HG03469 (cell line): Measurements from ENCODE around the gene RNF44.

ENCODE experiments used
- ATAC-seq: cut with Tn5 transposase; IDR thresholded peaks from one replicate; pipeline ENCODE4 v1.9.1; 2021; ENCODE audit warnings: mild to moderate bottlenecking, moderate library complexity, moderate number of reproducible peaks; ENCODE audit not compliant: unreplicated experiment

Gene RNF44

DNA sequence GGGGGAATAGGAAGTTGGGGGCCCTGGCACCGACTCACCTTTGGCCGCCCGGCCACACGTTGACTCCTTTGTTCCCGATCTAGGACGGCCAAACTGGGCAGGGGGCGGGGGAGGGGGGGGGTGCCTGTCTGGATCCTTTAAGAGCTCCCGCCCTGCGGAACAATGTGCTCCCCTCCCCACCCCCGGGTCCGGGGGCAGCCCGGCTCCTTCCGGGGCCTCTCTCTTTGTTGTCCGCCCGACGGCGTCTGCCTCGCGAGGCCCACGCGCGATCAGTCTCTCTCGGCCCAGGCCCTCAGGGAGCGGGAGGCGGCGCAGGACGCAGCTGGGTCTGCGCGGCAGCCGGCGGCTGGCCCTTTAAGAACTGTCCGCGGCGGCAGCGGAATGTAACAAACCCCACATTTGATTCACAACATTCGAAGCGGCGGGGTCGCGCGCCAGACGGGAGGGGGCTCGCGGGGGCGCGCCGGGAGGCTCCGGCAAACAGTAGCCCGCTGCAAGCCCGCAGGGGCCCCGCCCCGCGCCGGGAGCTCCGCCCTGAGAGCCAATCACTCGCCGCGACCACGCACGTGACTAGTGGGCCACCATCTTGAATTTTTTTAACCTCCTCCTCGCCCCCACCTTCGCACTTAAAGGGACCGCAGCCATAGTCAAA lies at the start of gene RNF44:
TSS of gene RNF44 (minus strand) at position 501 of the 652 bp plus-strand sequence. CDS start 4,930 bp downstream, outside the sequence.
- ATAC-seq: peak; percentile 43

DNA sequence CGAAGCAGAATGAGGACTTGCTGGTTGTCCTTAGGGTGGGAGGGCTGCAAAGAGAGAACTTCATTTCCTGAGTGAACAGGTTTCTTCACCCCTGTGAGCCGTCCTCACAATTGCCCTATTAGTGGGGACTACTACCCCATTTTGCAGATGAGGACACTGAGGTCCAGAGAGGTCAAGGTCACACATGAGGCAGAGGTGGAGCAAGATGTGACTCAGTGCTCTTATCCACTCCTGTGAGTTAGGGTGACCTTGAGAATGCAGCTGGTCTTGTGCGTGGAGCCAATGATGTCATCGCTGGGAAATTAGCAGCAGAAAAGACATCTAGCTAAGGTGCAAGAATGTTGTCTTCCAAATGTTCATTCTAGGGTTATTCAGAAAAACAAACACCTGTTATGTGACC lies 45.9 kb upstream of the RNF44 start:
- ATAC-seq: no peak

DNA sequence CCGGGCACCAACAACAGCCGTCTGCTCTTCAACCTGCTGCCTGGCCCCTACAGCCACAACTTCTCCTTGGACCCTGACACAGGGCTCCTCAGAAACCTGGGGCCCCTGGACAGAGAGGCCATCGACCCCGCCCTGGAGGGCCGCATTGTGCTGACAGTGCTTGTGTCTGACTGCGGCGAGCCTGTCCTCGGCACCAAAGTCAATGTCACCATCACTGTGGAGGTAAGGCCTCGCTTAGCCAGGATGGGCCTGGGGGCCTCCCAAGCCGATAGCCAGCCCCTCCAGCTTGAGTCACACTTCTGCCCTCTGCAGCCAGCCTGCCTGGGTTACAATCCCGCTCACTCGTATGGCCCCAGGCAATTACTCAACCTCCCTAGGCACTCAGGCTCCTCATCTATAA lies 44.2 kb upstream of the RNF44 start:
- no peak for ATAC-seq

DNA sequence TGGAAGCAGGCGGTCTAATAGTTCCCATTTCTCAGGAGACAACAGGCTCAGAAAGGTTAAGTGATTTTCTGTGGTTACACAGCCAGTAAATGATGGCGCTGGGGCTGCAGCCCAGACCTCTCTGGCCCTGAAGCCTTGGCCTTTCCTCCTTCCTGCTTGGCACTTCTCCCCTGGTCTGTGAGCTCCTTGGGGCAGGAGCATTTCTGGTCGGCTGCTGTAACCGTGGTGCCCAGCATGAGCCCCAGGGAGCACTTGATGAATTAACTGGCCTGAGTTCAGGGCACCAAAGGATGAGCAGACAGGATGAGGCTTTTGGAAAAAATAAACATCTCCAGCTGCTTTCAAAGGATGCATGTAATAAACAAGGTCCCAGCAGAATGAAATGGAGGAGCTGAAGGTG lies 42.1 kb upstream of the RNF44 start:
- no peak for ATAC-seq

DNA sequence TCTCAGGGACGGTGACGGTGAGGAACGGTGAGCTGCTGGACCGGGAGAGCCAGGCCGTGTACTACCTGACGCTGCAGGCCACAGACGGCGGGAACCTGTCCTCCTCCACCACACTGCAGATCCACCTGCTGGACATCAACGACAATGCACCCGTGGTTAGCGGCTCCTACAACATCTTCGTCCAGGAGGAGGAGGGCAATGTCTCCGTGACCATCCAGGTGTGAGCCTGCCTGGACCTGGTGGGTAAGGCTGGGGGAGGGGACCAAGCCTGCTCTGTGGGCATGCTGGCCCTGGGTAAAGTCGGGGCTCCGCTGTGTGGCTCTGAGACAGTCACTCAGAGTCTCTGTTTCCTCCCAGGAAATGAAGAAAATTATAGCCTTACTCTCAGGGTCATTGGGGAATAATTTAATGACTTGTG lies 41.2 kb upstream of the RNF44 start:
- no peak for ATAC-seq

DNA sequence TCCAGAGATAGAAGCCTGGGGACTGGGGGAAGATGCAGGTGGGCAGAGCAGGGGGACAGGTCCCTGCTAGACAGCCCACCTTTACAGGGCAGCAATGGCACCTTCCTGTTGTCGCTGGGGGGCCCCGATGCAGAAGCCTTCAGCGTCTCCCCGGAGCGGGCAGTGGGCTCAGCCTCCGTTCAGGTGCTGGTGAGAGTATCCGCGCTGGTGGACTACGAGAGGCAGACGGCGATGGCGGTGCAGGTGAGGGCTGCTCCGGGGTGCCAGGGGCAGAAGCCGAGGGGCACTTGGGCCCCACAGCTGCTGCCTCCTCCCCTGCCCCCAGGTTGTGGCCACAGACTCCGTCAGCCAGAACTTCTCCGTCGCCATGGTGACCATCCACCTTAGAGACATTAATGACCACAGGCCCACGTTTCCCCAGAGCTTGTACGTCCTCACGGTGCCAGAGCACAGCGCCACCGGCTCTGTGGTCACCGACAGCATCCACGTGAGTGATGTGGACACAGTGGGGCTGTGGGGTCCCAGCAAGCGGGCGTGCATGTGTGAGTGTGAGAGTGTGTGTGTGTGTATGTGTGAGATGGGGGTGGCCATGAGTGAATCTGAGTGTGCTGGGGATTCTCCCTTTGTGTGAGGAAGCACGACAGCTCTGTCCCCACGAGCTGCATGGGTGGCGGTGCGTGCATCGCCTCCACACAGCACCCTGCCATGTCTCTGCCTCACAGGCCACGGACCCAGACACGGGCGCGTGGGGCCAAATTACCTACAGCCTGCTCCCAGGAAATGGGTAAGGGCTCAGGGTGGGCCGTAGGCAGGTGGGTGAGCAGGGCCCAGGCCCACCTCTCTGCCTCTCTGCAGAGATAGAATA lies 40.3 kb upstream of the RNF44 start:
- no peak for ATAC-seq

DNA sequence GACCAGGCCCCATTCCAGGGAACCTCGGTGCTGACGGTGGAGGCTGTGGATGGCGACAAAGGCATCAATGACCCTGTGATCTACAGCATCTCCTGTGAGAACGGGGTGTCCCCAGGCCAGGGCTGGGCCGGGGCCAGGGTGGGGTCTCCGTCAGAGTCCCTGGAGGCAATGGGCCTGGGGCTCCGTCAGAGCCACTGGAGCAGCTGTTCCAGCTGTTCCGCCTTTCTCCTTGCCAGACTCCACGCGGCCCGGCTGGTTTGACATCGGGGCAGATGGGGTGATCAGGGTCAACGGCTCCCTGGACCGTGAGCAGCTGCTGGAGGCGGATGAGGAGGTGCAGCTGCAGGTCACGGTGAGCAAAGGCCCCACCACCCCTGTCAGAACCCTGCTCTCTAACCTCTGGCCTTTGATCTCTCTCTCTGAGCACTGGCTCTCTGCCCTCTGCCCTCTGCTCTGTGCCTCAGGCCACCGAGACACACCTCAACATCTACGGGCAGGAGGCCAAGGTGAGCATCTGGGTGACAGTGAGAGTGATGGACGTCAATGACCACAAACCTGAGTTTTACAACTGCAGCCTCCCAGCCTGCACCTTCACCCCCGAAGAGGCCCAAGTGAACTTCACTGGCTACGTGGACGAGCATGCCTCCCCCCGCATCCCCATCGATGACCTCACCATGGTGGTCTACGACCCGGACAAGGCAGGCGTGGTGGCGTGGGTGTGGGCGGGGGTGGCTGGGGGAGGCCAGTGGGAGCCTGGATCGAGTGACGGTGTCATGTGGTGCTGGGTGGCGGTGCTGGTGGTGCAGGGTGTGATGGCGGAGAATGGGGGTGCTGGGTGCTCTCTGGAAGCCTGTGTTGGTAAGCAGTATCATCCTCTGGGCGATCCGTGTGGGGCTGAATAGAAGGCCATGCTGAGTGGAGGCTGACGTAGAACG lies 38.6 kb upstream of the RNF44 start:
- ATAC-seq: no peak

DNA sequence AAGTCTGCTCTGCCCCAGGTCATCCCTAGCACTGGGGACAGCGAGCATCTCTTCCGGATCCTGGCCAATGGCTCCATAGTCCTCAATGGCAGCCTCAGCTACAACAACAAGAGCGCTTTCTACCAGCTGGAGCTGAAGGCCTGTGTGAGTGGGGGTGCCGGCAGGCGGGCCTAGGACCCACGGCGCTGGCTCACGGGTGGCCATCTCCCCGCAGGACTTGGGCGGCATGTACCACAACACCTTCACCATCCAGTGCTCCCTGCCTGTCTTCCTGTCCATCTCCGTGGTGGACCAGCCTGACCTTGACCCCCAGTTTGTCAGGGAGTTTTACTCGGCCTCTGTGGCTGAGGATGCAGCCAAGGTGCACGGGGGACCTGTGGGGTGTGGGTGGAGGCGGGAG lies 37.9 kb upstream of the RNF44 start:
- ATAC-seq: no peak

DNA sequence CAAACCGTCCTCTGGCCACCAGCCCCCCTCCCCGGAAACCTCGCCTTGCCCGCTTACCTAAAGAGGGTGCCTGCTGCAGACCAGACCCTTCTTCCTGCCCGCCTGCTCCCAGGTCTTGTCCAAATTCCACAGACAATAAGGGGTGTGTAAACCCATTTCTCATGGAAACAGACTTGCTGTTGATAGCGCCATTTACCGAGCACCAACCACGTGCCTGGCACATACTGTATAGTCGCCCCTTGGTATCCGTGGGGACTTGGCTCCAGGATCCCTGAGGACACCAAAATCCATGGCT lies 37.0 kb upstream of the RNF44 start:
- ATAC-seq: no peak

DNA sequence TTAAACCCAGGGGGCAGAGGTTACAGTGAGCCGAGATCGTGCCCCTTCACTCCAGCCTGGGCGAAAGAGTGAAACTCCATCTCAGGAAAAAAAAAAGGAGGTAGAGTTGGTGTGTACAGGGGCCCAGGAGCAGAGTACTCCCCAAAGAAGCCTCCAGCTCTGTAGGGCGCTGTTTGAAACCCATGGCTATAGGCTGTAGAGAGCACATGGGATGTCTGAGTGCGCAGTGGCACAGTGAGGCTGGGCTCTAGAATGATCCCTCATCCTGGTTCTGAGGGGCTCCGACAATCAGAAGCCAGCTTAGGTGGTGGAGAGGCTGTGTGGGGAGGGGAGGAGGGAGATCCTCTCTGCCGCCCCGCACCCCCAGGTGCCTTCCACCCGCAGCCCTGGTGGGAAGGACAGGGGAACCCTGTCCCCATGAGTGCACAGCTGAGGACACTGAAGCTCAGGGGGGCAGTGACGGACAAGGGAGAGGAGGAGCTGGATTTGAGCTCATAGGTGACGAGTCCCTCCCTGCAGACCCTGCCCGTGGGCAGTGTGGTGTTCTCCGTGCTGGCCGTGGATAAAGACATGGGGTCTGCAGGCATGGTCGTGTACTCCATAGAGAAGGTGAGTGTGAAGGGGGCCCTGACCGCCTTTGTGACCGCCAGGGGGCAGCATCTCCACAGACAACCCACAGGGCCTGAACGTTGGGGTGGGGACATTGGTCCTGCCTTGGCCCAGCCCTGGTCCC lies 36.5 kb upstream of the RNF44 start:
- no peak for ATAC-seq

DNA sequence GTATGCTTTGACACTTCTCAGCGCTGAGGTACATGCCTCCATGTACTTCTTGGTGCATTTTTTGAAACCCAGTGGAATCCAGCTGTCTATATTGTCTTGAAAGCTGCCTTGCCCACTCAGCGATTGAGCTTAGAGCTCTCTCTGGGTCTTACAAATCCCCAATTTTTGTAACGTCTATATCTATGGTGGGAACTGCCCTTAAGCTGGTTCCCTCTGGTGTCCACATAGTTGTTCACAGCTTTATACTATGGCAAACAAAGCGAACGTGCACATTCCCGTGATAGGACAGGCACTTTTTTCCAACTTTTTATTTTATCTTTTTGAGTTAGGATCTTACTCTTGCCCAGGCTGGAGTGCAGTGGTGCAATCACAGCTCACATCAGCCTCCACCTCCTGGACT lies 32.8 kb upstream of the RNF44 start:
- ATAC-seq: no peak

DNA sequence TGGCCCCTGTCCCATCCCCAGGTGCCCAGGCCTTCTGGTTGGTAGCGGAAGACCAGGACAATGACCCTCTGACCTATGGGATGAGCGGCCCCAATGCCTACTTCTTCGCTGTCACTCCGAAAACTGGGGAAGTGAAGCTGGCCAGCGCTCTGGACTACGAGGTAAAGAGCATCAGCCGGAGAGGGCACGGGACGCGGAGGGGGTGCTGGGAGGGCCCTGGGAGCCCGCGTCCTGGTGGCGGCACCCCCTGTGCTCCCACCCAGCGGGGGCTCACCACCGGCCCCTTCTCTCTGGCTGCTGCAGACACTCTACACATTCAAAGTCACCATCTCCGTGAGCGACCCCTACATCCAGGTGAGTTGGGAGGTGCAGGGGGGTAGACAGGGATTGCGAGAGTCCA lies 31.5 kb upstream of the RNF44 start:
- ATAC-seq: no peak

DNA sequence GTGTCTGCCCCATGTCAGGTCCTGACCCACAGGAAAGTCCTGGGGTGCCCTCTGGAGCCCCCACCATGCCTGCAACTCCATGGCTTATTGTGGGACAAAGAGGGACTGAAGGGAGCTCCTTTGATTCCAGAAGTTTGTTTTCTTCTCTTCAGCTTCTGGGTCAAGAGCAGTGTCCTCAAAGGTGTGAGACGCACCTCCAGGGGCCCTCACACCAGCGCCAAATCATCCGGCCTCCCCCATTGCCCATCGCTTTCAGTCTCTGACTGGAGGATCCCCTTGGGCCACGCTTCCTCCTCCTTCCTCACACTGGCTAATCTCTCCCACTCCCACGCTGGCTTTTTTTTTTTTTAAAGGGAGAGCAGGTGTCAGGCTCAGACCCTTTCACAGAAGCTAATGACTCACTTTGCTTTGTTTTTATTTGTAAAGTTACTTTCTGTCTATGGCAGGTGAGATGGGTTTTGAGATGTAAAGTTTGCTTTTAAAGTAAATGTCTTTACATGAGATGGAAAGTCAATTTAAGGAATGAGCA lies 28.6 kb upstream of the RNF44 start:
- no peak for ATAC-seq

DNA sequence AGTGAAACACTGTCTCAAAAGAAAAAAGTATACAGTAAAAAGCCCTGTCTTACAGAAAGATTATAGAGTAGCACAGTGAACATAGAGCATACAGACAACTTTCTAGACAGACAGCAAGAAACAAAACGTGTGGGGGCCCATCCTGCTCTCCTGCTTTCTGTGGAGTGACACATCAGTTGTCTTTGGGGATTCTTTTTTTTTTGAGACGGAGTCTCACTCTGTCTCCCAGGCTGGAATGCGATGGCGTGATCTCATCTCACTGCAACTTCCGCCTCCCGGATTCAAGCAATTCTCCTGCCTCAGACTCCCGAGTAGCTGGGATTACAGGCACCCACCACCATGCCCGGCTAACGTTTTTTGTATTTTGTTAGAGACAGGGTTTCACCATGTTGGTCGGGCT lies 26.8 kb upstream of the RNF44 start:
- ATAC-seq: no peak

DNA sequence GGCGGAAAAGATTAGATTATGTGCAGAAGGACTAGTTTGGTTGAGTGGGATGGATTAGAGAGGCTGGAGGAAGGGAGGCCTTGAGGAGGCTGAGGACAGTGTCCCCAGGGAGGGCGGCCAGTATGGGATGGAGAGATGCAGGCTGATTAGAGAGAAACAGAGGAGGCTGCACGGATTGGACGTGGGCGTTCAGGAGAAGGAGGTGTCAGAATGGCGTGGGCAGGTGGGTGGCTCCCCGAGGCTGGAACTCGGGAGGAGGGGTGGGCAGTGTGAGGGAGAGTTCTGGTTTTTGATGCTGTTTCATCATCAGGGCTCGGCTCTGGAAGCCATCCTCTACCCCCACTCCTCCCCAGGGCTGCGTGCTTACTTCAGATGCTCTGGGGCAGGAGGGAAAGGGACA lies 25.0 kb upstream of the RNF44 start:
- no peak for ATAC-seq

DNA sequence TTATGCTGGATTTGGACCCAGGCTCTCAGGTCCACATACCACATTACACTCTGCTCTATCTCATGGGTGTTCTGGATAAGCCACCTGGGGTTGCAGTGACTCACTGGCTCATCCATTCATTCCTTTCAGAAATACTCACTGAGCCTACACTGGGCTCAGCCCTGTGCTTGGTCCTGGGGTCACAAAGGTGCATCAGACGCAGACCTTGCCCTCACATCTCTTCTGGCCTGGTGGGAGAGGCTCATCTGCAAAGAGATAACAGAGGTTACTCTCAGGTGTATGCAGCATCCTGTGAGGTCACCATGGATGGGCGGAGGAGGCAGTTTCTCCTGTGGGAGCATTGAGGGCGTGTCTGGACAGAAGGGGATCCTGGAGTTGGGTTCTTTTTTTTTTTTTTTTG lies 24.1 kb upstream of the RNF44 start:
- ATAC-seq: no peak

DNA sequence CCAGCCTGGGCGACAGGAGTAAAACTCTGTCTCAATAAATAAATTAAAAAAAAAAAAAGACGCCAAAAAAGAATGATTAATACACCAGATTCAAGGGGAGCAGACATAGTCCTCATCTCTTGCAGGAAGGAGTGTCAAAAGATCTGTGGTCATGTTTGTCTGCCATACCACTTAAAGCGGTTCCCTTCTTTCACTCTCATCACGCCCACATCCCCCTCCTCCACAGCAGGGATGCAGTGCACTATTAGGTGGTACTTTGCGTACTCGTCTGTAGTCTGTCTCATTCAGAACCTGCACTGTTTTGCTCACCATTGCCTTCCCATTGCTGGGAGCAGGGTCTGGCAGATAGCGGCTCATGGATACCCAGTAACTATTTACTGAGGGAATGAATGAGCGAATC lies 23.2 kb upstream of the RNF44 start:
- ATAC-seq: no peak

DNA sequence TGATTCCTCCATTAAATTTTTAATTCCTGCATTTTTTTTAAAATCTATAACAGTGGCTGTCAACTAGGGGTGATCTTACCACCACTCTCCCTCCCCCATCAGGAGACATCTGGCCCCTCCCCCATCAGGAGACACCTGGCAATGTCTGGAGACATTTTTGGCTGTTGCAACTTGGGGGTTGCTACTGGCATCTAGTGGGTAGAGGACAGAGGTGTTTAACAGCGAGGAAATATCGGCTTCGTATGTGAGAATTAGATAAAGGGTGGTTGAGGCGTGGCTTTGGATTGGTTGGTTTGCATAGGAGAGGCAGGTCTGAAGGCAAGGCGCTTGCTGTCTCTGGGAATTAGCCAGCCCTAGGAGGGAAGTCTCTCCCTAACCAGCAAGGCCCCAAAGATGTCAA lies 22.5 kb upstream of the RNF44 start:
- no peak for ATAC-seq

DNA sequence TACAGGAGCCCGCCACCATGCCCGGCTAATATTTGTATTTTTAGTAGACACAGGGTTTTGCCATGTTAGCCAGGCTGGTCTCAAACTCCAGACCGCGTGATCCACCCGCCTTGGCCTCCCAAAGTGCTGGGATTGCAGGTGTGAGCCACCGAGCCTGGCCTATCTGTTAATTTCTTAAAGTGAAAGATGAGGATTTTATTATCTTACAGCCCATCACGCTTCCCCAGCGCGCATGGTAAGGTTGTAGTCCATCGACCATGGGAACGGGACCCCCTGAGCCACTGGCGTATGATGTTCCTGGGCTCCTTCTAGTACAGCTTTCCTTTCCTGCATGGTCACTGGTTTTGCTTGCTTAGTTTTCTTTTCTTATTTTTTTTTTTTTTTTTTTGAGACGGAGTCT lies 20.6 kb upstream of the RNF44 start:
- ATAC-seq: no peak

DNA sequence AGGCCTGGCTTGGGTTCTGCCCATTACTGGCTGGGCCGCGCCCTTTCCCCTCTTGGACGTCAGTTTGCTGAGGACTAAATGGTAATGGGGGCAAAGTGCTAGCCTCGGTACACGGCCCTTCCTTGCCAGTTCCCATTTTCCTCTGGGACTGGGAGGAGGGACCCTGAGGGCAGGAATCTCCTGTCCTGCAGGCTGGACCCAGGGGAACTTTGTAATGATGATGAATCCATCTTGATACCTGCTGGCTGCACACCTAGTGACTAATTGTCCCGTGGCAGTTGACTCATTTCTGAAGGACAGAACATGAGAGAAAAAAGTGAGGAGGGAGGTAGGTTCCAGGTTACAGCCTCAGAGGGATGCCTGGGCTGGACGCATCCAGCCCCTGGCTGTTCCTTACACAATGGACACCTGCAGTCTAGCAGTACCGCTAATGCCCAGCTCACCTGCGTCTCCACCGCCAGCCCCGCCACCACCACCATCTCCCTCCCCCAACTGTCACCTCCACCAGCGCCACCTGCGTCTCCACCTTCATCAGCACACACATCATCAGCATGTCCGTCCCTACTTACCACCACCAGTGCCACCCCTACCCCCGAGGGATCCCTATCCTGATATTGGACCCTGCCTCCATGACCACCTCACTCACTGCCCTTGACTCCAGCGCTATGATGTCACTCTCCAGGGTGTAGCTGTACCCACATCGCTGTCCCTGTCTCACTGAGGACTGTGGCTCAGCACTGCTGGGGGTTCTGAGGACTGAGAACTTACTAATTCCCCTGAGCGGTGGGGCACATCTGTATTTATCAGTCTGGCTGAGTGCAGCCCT lies 16.3 kb upstream of the RNF44 start:
- ATAC-seq: no peak
